AG10803 (cell line): Measurements from ENCODE around the gene ENHO.

ENCODE experiments used
- DNase-seq: peaks from one replicate; pipeline ENCODE4 v3.0.0; 2010; ENCODE audit warnings: low read depth
- H3K4me3 ChIP-seq: 2 replicates; pipeline ENCODE4 v1.5.1; 2011; ENCODE audit warnings: mild to moderate bottlenecking, low read length, control low read depth
- TF ChIP-seq, protein P1 (sequence below): conservative IDR thresholded peaks from 2 replicates; pipeline ENCODE4 v1.5.1; 2011; ENCODE audit warnings: mild to moderate bottlenecking, low read length, control low read depth, inconsistent platforms

The ENHO gene

DNA sequence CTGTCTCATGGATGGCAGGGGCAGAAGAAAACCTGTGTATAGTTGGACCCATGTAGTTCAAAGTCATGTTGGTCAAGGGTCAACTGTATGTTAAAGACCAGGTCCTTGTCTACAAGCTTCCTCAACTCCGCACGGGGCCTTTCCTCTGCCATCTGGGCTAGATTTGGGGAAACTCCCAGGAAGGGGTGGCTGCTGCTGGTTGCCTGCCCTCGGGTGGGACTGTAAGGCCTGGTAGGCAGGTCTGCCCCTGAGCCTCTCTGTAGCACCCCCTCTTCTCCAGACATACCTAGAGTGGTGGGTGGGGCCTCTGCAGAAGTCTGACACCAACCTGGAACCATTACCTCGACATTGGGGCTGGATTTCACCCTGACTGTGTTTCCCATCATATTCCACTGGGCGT, 15.2 kb downstream of the ENHO start:
- no peak for DNase-seq
- no peak overlapping the region for H3K4me3 ChIP-seq
- TF ChIP-seq, protein P1, sequence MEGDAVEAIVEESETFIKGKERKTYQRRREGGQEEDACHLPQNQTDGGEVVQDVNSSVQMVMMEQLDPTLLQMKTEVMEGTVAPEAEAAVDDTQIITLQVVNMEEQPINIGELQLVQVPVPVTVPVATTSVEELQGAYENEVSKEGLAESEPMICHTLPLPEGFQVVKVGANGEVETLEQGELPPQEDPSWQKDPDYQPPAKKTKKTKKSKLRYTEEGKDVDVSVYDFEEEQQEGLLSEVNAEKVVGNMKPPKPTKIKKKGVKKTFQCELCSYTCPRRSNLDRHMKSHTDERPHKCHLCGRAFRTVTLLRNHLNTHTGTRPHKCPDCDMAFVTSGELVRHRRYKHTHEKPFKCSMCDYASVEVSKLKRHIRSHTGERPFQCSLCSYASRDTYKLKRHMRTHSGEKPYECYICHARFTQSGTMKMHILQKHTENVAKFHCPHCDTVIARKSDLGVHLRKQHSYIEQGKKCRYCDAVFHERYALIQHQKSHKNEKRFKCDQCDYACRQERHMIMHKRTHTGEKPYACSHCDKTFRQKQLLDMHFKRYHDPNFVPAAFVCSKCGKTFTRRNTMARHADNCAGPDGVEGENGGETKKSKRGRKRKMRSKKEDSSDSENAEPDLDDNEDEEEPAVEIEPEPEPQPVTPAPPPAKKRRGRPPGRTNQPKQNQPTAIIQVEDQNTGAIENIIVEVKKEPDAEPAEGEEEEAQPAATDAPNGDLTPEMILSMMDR, result no peak

DNA sequence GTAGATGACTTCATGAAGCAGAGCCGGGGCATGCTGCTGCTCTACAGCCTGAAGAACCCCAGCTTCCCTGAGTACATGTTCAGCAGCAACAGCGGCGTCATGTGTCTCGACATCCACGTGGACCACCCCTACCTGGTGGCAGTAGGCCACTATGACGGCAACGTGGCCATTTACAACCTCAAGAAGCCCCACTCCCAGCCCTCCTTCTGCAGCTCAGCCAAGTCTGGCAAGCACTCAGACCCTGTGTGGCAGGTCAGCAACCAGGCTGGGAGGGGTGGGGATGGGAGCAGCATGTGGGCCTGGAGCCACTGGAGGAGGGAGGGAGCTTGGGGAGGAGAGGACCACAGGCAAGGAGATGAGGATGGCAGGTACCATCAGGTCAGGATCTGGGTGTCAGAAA, 16.2 kb downstream of the ENHO start:
- TF ChIP-seq, protein P1, result no peak
- no peak overlapping the region for H3K4me3 ChIP-seq
- no peak for DNase-seq

- TF ChIP-seq, protein P1, result no peak
- H3K4me3 ChIP-seq, result no peak overlapping the region
- peak; percentile 11 for DNase-seq
Observed at GRCh38 chr9:34505370-34506120, 17.2 kb downstream of the ENHO start.

- H3K4me3 ChIP-seq, result no peak overlapping the region
- no peak for DNase-seq
- TF ChIP-seq, protein P1, result no peak
Observed at GRCh38 chr9:34503406-34503805, 19.4 kb downstream of the ENHO start.

- no peak for DNase-seq
- no peak overlapping the region for H3K4me3 ChIP-seq
- TF ChIP-seq, protein P1, result no peak
Observed at GRCh38 chr9:34502891-34503290, 19.9 kb downstream of the ENHO start.

DNA sequence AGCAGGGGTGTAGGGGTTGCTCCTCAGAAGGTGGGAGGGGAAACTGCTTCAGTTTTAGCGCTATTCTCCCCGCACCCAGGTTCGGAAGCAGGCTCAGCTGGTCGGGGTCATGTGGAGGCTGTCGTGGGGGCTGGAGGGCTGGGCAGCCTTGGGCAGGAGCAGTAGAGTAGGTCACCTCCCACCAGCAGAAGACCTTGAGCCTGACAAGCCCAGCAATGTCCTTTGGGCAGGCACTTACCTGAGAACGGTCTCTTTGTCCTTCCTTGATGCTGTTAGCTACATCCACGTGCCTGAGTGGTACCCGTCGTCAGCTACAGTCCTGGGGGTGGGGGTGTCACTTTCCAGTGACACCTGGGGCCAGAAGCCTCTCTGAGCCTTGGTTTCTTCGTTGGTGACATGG, 20.3 kb downstream of the ENHO start:
- no peak for DNase-seq
- TF ChIP-seq, protein P1, result no peak
- no peak overlapping the region for H3K4me3 ChIP-seq

DNA sequence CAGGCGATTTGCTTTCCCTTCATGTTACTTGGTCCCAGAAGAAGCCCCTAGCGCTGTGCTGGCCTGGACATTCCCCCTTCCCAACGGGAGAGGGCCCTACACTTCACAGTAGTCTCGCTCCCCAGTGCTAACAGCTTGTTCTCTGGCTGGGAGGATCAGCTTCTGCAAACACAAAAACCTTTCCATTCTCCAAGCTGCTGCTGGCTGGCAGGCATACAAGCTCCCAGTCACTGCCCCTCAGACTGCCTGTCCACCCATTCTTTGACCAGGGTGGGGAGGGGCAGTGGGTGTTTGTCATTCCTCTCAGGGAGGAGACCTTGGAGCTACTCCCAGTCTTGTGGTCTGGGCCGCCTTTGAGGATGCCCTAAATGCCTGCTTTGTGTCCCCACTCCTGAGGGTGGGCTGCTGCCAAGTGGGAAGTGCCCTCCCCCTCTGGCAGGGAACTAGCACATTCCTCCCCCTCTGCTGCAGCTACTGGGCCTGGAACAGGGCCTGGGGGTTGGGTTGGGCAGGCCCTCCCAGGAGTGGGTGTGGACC, 20.8 kb downstream of the ENHO start:
- DNase-seq, result peak; percentile 84

More for the DNA sequence above, 20.8 kb downstream of the ENHO start:
- no peak overlapping the region for H3K4me3 ChIP-seq
- TF ChIP-seq, protein P1, result peak; percentile 37
